GM10248 (cell line): ENCODE measurements around the gene GDPD3.
A peak's percentile ranks its signal among the peaks of the same experiment; 100 is the strongest.

Experiments used
- CTCF ChIA-PET: fragments of 300-600 bp; sonication (Branson Sonifier 250); formaldehyde crosslinking; extraction: SDS; loops from one replicate; lab custom pipeline; 2021; ENCODE audit warnings: antibody characterized with exemption; lab: Yijun Ruan, JAX
- POLR2A ChIA-PET: fragments of 350-650 bp; sonication (Branson Sonifier 250); formaldehyde crosslinking; extraction: SDS; loops from one replicate; lab custom pipeline; 2020; ENCODE audit warnings: antibody characterized with exemption; lab: Yijun Ruan, JAX
- DNase-seq: peaks from one replicate; pipeline ENCODE4 v3.0.0; 2012; ENCODE audit errors: extremely low spot score
- TF ChIP-seq, protein P1 (sequence below): IDR thresholded peaks from 2 replicates; pipeline ENCODE4 v1.5.1; 2012; ENCODE audit warnings: mild to moderate bottlenecking, low read depth; ENCODE audit errors: extremely low read depth, missing control alignments, control extremely low read depth

Gene GDPD3

GRCh38 chr16:30075503-30076275 lies 37.6 kb downstream of the GDPD3 start, which contains the start of gene PPP4C:
TSS of gene PPP4C (plus strand) at chr16:30075994. CDS start at chr16:30076378, 384 bp downstream.
- peak; percentile 94 for DNase-seq
- POLR2A ChIA-PET = interaction anchor here (2.9 kb wide), 1 partner anchor 10 kb away, joined by 11 read pairs; the partner anchor contains the start of gene ALDOA

GRCh38 chr16:30070490-30070889 lies 42.8 kb downstream of the GDPD3 start:
- TF ChIP-seq, protein P1, sequence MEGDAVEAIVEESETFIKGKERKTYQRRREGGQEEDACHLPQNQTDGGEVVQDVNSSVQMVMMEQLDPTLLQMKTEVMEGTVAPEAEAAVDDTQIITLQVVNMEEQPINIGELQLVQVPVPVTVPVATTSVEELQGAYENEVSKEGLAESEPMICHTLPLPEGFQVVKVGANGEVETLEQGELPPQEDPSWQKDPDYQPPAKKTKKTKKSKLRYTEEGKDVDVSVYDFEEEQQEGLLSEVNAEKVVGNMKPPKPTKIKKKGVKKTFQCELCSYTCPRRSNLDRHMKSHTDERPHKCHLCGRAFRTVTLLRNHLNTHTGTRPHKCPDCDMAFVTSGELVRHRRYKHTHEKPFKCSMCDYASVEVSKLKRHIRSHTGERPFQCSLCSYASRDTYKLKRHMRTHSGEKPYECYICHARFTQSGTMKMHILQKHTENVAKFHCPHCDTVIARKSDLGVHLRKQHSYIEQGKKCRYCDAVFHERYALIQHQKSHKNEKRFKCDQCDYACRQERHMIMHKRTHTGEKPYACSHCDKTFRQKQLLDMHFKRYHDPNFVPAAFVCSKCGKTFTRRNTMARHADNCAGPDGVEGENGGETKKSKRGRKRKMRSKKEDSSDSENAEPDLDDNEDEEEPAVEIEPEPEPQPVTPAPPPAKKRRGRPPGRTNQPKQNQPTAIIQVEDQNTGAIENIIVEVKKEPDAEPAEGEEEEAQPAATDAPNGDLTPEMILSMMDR = no peak
- ChIA-PET POLR2A (interaction anchor here (0.7 kb wide), 1 partner anchor 804 kb away, joined by 4 read pairs; no protein-coding TSS in a partner anchor), CTCF (interaction anchor here (1.0 to 3.5 kb wide), 2 partner anchors 21 to 23 kb away, joined by 3 to 21 read pairs; partner anchors contain the start of gene TBX6)
- DNase-seq = no peak

More at GRCh38 chr16:30075503-30076275, 37.6 kb downstream of the GDPD3 start, which contains the start of gene PPP4C:
- CTCF ChIA-PET = interaction anchor here (1.1 to 10.9 kb wide), 2 partner anchors 8 to 16 kb away, joined by 7 to 102 read pairs; partner anchors contain the start of gene TBX6
- TF ChIP-seq, protein P1 = no peak

DNA sequence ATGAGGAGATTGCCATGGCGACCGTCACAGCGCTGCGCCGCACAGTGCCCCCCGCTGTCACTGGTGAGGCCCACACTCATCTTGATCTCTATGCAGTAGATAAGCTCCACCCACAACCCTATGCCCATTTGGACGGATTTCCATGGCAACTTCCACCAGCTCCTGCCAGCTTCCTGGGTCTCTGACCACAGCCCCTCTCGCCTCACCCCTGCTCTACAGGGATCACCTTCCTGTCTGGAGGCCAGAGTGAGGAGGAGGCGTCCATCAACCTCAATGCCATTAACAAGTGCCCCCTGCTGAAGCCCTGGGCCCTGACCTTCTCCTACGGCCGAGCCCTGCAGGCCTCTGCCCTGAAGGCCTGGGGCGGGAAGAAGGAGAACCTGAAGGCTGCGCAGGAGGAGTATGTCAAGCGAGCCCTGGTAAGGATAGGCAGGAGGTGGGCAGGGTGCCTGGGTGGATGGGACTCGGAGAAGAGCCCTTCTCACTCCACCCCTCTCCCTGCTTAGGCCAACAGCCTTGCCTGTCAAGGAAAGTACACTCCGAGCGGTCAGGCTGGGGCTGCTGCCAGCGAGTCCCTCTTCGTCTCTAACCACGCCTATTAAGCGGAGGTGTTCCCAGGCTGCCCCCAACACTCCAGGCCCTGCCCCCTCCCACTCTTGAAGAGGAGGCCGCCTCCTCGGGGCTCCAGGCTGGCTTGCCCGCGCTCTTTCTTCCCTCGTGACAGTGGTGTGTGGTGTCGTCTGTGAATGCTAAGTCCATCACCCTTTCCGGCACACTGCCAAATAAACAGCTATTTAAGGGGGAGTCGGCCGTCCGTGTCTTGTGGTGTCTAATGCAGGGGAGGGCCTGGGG lies 43.5 kb downstream of the GDPD3 start:
- TF ChIP-seq, protein P1 = no peak
- DNase-seq = no peak
- POLR2A ChIA-PET = interaction anchor here (1.5 kb wide), 1 partner anchor 22 kb away, joined by 4 read pairs; the partner anchor contains the start of gene TBX6
- CTCF ChIA-PET = interaction anchor here (1.0 to 3.5 kb wide), 3 partner anchors 10 to 24 kb away, joined by 3 to 21 read pairs (median 5); partner anchors contain the start of gene TBX6

DNA sequence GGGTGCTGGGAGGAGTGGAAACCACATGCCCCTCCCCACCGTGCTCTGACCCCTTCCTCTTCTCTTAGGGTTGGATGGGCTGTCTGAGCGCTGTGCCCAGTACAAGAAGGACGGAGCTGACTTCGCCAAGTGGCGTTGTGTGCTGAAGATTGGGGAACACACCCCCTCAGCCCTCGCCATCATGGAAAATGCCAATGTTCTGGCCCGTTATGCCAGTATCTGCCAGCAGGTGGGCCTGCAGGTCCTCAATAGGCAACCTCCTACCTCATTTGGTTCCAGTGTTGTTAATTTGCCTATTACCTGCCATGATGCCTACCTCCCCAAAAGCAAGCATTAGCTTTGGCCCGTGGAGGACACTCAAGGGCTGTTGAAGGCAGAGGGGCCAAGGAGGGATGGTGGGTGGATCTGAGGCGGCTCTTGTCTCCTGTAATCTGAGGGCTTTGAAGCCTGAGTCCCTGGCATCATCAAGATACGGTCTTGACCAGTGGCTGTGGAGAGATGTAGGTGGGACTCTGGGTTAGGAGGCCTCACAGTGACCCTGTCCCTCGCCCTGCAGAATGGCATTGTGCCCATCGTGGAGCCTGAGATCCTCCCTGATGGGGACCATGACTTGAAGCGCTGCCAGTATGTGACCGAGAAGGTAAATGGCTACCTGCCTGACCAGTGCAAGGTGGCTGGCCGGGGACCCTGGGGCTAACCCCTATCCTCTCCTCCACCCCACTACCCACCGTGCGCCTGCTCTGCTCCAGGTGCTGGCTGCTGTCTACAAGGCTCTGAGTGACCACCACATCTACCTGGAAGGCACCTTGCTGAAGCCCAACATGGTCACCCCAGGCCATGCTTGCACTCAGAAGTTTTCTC lies 44.4 kb downstream of the GDPD3 start:
- ChIA-PET POLR2A (interaction anchor here (0.5 to 1.5 kb wide), 3 partner anchors 9 to 23 kb away, joined by 3 to 4 read pairs (median 3); partner anchors contain the start of gene TBX6), CTCF (interaction anchor here (1.5 to 3.5 kb wide), 2 partner anchors 11 to 23 kb away, joined by 5 to 21 read pairs; partner anchors contain the start of gene TBX6)
- DNase-seq = no peak
- TF ChIP-seq, protein P1 = peak; percentile 18

DNA sequence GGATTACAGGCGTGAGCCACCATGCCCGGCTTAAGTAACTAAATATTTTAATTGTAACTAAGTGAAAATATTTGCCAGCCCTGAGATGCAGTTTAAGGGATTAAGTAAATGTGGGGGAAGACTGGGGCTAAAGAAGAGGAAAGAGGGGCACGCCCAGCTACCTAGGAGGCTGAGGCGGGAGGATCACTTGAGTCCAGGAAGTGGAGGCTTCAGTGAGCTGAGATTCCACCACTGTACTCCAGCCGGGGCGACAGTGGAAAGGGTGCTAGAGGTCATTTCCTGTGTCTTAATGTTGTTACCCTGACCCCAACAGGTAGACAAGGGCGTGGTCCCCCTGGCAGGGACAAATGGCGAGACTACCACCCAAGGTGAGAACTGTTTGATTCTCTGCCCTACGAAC lies 45.0 kb downstream of the GDPD3 start:
- TF ChIP-seq, protein P1 = no peak
- ChIA-PET POLR2A (interaction anchor here (0.5 to 1.5 kb wide), 3 partner anchors 9 to 24 kb away, joined by 3 to 4 read pairs (median 3); partner anchors contain the start of gene TBX6), CTCF (interaction anchor here (0.7 to 1.5 kb wide), 3 partner anchors 8 to 24 kb away, joined by 3 to 7 read pairs (median 5); partner anchors contain the start of gene PPP4C)
- no peak for DNase-seq
